Gastrocnemius medialis (tissue), 4 donors: ENCODE measurements around the gene SPATA2.

Source experiments
- CTCF ChIP-seq, 5 experiments: fragments of 450-650 bp in 3 of 5; fragments of 200-600 bp in 2 of 5; sonication (generic) in 2 of 5; IDR thresholded peaks in 4 of 5; conservative IDR thresholded peaks in 1 of 5; 1 replicate in 4 of 5; 2 replicates in 1 of 5; pipeline ENCODE4 v1.5.1; 2016 to 2019; ENCODE audit warnings: antibody characterized with exemption in 5 of 5, mild to moderate bottlenecking in 3 of 5, moderate library complexity in 3 of 5
- POLR2A ChIP-seq, 2 donors: fragments of 450-650 bp; IDR thresholded peaks; one replicate each; pipeline ENCODE4 v1.6.1; 2017; ENCODE audit warnings: antibody characterized with exemption in 2 of 2, mild to moderate bottlenecking in 2 of 2, moderate library complexity in 2 of 2

GRCh38 chr20:49888212-49889000, 26.9 kb downstream of the SPATA2 start:
- TF ChIP-seq CTCF (IDR thresholded peaks at IDR 0.05 in 4 of 5, conservative IDR thresholded peaks at IDR 0.05 in 1 of 5) (peak; percentile 66 to 82 (median 76)), POLR2A (IDR thresholded peaks at IDR 0.05) (no peak)
